ENCODE measurements around the gene CYSTM1.

GRCh38 chr5:140222416-140222815 lies 47.4 kb downstream of the CYSTM1 start:
- TF ChIP-seq ZNF544 (tag by site-specific recombination; IDR thresholded peaks at IDR 0.05) (no peak), ZFP3 (tag by site-specific recombination; IDR thresholded peaks at IDR 0.05; ENCODE audit: low read depth) (no peak), ZNF302 (tag by site-specific recombination; IDR thresholded peaks at IDR 0.05; ENCODE audit: low read depth) (no peak), BCL6B (tag by site-specific recombination; IDR thresholded peaks at IDR 0.05) (no peak), HOXC10 (CRISPR knock-in tag; IDR thresholded peaks at IDR 0.05) (no peak), ZSCAN23 (tag by site-specific recombination; IDR thresholded peaks at IDR 0.05) (no peak), RBAK (tag by site-specific recombination; IDR thresholded peaks at IDR 0.05) (no peak)
- TF ChIP-seq, protein P1, sequence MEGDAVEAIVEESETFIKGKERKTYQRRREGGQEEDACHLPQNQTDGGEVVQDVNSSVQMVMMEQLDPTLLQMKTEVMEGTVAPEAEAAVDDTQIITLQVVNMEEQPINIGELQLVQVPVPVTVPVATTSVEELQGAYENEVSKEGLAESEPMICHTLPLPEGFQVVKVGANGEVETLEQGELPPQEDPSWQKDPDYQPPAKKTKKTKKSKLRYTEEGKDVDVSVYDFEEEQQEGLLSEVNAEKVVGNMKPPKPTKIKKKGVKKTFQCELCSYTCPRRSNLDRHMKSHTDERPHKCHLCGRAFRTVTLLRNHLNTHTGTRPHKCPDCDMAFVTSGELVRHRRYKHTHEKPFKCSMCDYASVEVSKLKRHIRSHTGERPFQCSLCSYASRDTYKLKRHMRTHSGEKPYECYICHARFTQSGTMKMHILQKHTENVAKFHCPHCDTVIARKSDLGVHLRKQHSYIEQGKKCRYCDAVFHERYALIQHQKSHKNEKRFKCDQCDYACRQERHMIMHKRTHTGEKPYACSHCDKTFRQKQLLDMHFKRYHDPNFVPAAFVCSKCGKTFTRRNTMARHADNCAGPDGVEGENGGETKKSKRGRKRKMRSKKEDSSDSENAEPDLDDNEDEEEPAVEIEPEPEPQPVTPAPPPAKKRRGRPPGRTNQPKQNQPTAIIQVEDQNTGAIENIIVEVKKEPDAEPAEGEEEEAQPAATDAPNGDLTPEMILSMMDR (tag by site-specific recombination; IDR thresholded peaks at IDR 0.05), result no peak
- TF ChIP-seq, protein P2, sequence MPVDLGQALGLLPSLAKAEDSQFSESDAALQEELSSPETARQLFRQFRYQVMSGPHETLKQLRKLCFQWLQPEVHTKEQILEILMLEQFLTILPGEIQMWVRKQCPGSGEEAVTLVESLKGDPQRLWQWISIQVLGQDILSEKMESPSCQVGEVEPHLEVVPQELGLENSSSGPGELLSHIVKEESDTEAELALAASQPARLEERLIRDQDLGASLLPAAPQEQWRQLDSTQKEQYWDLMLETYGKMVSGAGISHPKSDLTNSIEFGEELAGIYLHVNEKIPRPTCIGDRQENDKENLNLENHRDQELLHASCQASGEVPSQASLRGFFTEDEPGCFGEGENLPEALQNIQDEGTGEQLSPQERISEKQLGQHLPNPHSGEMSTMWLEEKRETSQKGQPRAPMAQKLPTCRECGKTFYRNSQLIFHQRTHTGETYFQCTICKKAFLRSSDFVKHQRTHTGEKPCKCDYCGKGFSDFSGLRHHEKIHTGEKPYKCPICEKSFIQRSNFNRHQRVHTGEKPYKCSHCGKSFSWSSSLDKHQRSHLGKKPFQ (tag by site-specific recombination; IDR thresholded peaks at IDR 0.05), result no peak
